ENCODE data around the gene CRYL1. TPM values are rescaled to one million over a fixed set of nuclear protein-coding genes. Genes with fewer than 3 reads are reported as not detected.

The CRYL1 gene
- total and polyA plus RNA-seq, 2 donors (not counting 1 experiment from before 2014, with no cell fraction given): 6.5 to 15.1 TPM

DNA sequence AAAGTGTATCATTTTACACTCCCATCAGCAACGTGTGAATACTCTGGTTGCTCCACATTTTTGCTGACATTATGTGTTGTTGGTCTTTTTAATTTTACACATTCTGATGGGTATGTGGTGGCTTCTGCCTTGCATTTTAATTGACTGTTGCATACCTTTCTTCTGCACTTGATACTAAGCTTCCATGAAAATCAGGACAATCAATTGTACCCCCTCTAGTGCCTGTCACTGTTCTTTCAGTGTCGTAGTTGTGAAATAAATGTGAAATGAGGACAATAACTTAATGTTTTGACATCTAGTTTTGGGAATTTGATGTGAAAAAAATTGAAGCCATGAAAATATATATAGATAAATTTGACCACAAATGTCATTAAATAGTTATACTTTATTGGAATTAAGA is 48.0 kb upstream of the CRYL1 start:
- WGBS (ENCODE audit: insufficient coverage): no CpG with 5 or more reads among the region's 2 CpGs
- ATAC-seq (ENCODE audit: low read depth) (no peak), DNase-seq (no peak)
- no peak overlapping the region for H2AFZ ChIP-seq (ENCODE audit: insufficient read depth, low read depth, low read length, poor library complexity, severe bottlenecking)
- Mint-ChIP-seq H3K27me3 (no peaks in the 10 kb centered on the region), H3K4me3 (no peak overlapping the region), H3K27ac (no peak overlapping the region), H3K9me3 (ENCODE audit: insufficient read depth) (peaks cover 9% of the 10 kb centered on the region), H3K4me1 (peaks cover 3% of the 10 kb centered on the region)
- H3K36me3 ChIP-seq (replicated peaks in 1 of 2; ENCODE audit: control extremely low read depth in 1 of 2, control insufficient read depth in 1 of 2, extremely low read depth in 1 of 2, insufficient read depth in 2 of 2, low read length in 1 of 2): peaks cover 3 to 4% of the 10 kb centered on the region in 2 experiments
- no peak overlapping the region for H3K9ac ChIP-seq (ENCODE audit: low read length)
- no peaks in the 10 kb centered on the region for H4K20me1 ChIP-seq (ENCODE audit: control insufficient read depth, insufficient read depth, low read length, poor library complexity, severe bottlenecking)
- no peaks in the 10 kb centered on the region for H3K4me1 ChIP-seq (ENCODE audit: control insufficient read depth in 2 of 2, insufficient read depth in 2 of 2, low read length in 2 of 2)
- H3K79me2 ChIP-seq (ENCODE audit: control insufficient read depth, insufficient read depth, low read length): no peaks in the 10 kb centered on the region
- H3K27me3 ChIP-seq (replicated peaks in 1 of 4; ENCODE audit: control extremely low read depth in 1 of 4, control insufficient read depth in 3 of 4, insufficient read depth in 4 of 4, low read length in 3 of 4): no peaks in the 10 kb centered on the region
- no peak overlapping the region for H3K4me2 ChIP-seq (replicated peaks; ENCODE audit: low read depth, low read length, poor library complexity, severe bottlenecking)
- peaks cover 0 to 3% (median 0%) of the 10 kb centered on the region in 3 donors for H3K9me3 ChIP-seq (ENCODE audit: control extremely low read depth in 1 of 3, control insufficient read depth in 2 of 3, insufficient read depth in 1 of 3, low read length in 2 of 3)
- ChIA-PET CTCF (no interaction called here), POLR2A (no interaction called here)
- H3K27ac ChIP-seq (ENCODE audit: low read length in 2 of 2): no peak overlapping the region
- no peak for TF ChIP-seq CTCF (IDR thresholded peaks at IDR 0.05)
- no peak for TF ChIP-seq EZH2 (IDR thresholded peaks at IDR 0.05; ENCODE audit: borderline replicate concordance, insufficient read depth, low read depth, low read length, poor library complexity, severe bottlenecking)
- intact Hi-C loops (cut with micrococcal nuclease): no loop called here
- no peak overlapping the region for H3K4me3 ChIP-seq (ENCODE audit: control extremely low read depth in 1 of 5, extremely low read depth in 1 of 5, insufficient read depth in 1 of 5, low read depth in 2 of 5, low read length in 4 of 5)

- CTCF ChIA-PET: no interaction called here
- peaks cover 4% of the 10 kb centered on the region for H3K4me1 Mint-ChIP-seq
- Histone ChIP-seq H3K4me3 (ENCODE audit: control extremely low read depth in 1 of 5, extremely low read depth in 1 of 5, insufficient read depth in 1 of 5, low read depth in 2 of 5, low read length in 4 of 5) (no peak overlapping the region), H3K9me3 (ENCODE audit: control extremely low read depth in 1 of 3, control insufficient read depth in 2 of 3, insufficient read depth in 1 of 3, low read length in 2 of 3) (peaks cover 0 to 3% (median 0%) of the 10 kb centered on the region in 3 donors), H2AFZ (ENCODE audit: insufficient read depth, low read depth, low read length, poor library complexity, severe bottlenecking) (no peak overlapping the region), H3K4me2 (replicated peaks; ENCODE audit: low read depth, low read length, poor library complexity, severe bottlenecking) (no peak overlapping the region), H4K20me1 (ENCODE audit: control insufficient read depth, insufficient read depth, low read length, poor library complexity, severe bottlenecking) (no peaks in the 10 kb centered on the region), H3K9ac (ENCODE audit: low read length) (no peak overlapping the region), H3K27me3 (replicated peaks in 1 of 4; ENCODE audit: control extremely low read depth in 1 of 4, control insufficient read depth in 3 of 4, insufficient read depth in 4 of 4, low read length in 3 of 4) (no peaks in the 10 kb centered on the region), H3K36me3 (replicated peaks in 1 of 2; ENCODE audit: control extremely low read depth in 1 of 2, control insufficient read depth in 1 of 2, extremely low read depth in 1 of 2, insufficient read depth in 2 of 2, low read length in 1 of 2) (peaks cover 3 to 4% of the 10 kb centered on the region in 2 experiments), H3K4me1 (ENCODE audit: control insufficient read depth in 2 of 2, insufficient read depth in 2 of 2, low read length in 2 of 2) (peaks cover 0 to under 1% of the 10 kb centered on the region in 2 donors), H3K79me2 (ENCODE audit: control insufficient read depth, insufficient read depth, low read length) (no peaks in the 10 kb centered on the region), H3K27ac (ENCODE audit: low read length in 2 of 2) (no peak overlapping the region)
- no peaks in the 10 kb centered on the region for H3K27me3 Mint-ChIP-seq
- intact Hi-C loops (cut with micrococcal nuclease): no loop called here
- no peak for ATAC-seq (ENCODE audit: low read depth)
- no peak overlapping the region for H3K27ac Mint-ChIP-seq
- POLR2A ChIA-PET: no interaction called here
- TF ChIP-seq EZH2 (IDR thresholded peaks at IDR 0.05; ENCODE audit: borderline replicate concordance, insufficient read depth, low read depth, low read length, poor library complexity, severe bottlenecking) (no peak), CTCF (IDR thresholded peaks at IDR 0.05) (no peak)
- peaks cover 9% of the 10 kb centered on the region for H3K9me3 Mint-ChIP-seq (ENCODE audit: insufficient read depth)
- H3K4me3 Mint-ChIP-seq: no peak overlapping the region
- no peak for DNase-seq
- WGBS (ENCODE audit: insufficient coverage): 91% methylated on average over 2 of the region's 4 CpGs
Measured at GRCh38 chr13:20573186-20573585, 47.5 kb upstream of the CRYL1 start.
